ENCODE measurements around the gene MSTN. TPM values are rescaled to one million over a fixed set of nuclear protein-coding genes. Genes with fewer than 3 reads are reported as not detected.
"Not testable (repeated sequence)": the region's sequence is repeated elsewhere in the genome, so short reads cannot be mapped to it uniquely, and the experiment has no call there.

Gene MSTN
- total and polyA plus RNA-seq, 5 donors: 0.11 to 0.56 (median 0.18) TPM

GRCh38 chr2:190034417-190034816 lies 28.1 kb downstream of the MSTN start:
- H3K9me3 ChIP-seq (ENCODE audit: control insufficient read depth, low read length); ATAC-seq; H3K4me3 ChIP-seq (ENCODE audit: low read length); H3K27ac ChIP-seq (ENCODE audit: low read length); intact Hi-C loops (cut with DNase I); H3K4me1 ChIP-seq (ENCODE audit: control insufficient read depth, insufficient read depth, low read length); DNase-seq; H3K27me3 ChIP-seq (ENCODE audit: control insufficient read depth, insufficient read depth): not testable (repeated sequence)
- 91% methylated on average over 10 of the region's 10 CpGs for WGBS

- Histone ChIP-seq H3K4me3 (ENCODE audit: low read length) (no peak overlapping the region), H3K27ac (ENCODE audit: low read length) (no peak overlapping the region), H3K4me1 (ENCODE audit: control insufficient read depth, insufficient read depth, low read length) (no peaks in the 10 kb centered on the region), H3K9me3 (ENCODE audit: control insufficient read depth, low read length) (no peaks in the 10 kb centered on the region), H3K27me3 (ENCODE audit: control insufficient read depth, insufficient read depth) (no peaks in the 10 kb centered on the region)
- WGBS: 46% methylated on average over 1 of the region's 1 CpG
- ATAC-seq (no peak), DNase-seq (no peak)
- intact Hi-C loops (cut with DNase I): no loop called here
These were observed 30.4 kb downstream of the MSTN start for GRCh38 chr2:190031969-190032618.

GRCh38 chr2:190023860-190024259 lies 38.7 kb downstream of the MSTN start:
- 27% methylated on average over 5 of the region's 5 CpGs for WGBS
- DNase-seq: no peak
- intact Hi-C loops (cut with DNase I): no loop called here

DNA sequence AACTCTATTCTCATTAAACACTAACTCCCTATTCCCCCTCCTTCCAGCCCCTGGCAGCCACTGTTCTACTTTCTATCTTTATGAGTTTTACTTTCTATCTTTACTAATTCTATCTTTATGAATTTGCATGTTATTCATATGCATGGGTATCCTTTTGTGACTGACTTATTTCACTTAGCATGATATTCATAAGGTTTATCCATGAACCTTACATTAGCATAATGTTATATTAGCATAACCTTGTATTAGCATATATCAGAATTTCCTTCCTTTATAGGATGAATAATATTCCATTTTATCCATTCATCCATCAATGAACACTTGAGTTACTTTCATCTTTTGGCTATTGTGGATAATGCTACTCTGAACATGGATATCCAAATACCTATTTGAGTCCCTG lies 41.8 kb downstream of the MSTN start:
- H3K27ac ChIP-seq (ENCODE audit: low read length): no peak overlapping the region
- ATAC-seq: no peak
- H3K27me3 ChIP-seq (ENCODE audit: control insufficient read depth, insufficient read depth): no peaks in the 10 kb centered on the region
- no peaks in the 10 kb centered on the region for H3K4me1 ChIP-seq (ENCODE audit: control insufficient read depth, insufficient read depth, low read length)
- intact Hi-C loops (cut with DNase I): no loop called here
- H3K4me3 ChIP-seq (ENCODE audit: low read length): no peak overlapping the region
- DNase-seq: no peak
- H3K9me3 ChIP-seq (ENCODE audit: control insufficient read depth, low read length): no peaks in the 10 kb centered on the region

More at GRCh38 chr2:190023860-190024259, 38.7 kb downstream of the MSTN start:
- Histone ChIP-seq H3K4me3 (ENCODE audit: low read length) (no peak overlapping the region), H3K4me1 (ENCODE audit: control insufficient read depth, insufficient read depth, low read length) (no peaks in the 10 kb centered on the region), H3K9me3 (ENCODE audit: control insufficient read depth, low read length) (no peaks in the 10 kb centered on the region), H3K27ac (ENCODE audit: low read length) (no peak overlapping the region), H3K27me3 (ENCODE audit: control insufficient read depth, insufficient read depth) (no peaks in the 10 kb centered on the region)
- ATAC-seq: no peak

GRCh38 chr2:190017837-190018236 lies 44.7 kb downstream of the MSTN start:
- H3K27me3 ChIP-seq (ENCODE audit: control insufficient read depth, insufficient read depth): no peaks in the 10 kb centered on the region
- DNase-seq (no peak), ATAC-seq (no peak)
- no peaks in the 10 kb centered on the region for H3K9me3 ChIP-seq (ENCODE audit: control insufficient read depth, low read length)
- no peak overlapping the region for H3K4me3 ChIP-seq (ENCODE audit: low read length)
- intact Hi-C loops (cut with DNase I): no loop called here
- no peak overlapping the region for H3K27ac ChIP-seq (ENCODE audit: low read length)
- no peaks in the 10 kb centered on the region for H3K4me1 ChIP-seq (ENCODE audit: control insufficient read depth, insufficient read depth, low read length)
- WGBS: 94% methylated on average over 1 of the region's 1 CpG

- H3K4me3 ChIP-seq (ENCODE audit: low read length); intact Hi-C loops (cut with DNase I); ATAC-seq; DNase-seq; H3K4me1 ChIP-seq (ENCODE audit: control insufficient read depth, insufficient read depth, low read length); H3K27ac ChIP-seq (ENCODE audit: low read length); H3K9me3 ChIP-seq (ENCODE audit: control insufficient read depth, low read length); H3K27me3 ChIP-seq (ENCODE audit: control insufficient read depth, insufficient read depth): not testable (repeated sequence)
- WGBS: 71% methylated on average over 1 of the region's 1 CpG
These were observed 46.6 kb downstream of the MSTN start for GRCh38 chr2:190015969-190016368.

Measured in right cardiac atrium (tissue), 5 donors.